ENCODE data around the gene PDE11A. TPM values are rescaled to one million over a fixed set of nuclear protein-coding genes. Genes with fewer than 3 reads are reported as not detected.

PDE11A gene
- total RNA-seq, 1 donor from 2014 or later, result not detected

DNA sequence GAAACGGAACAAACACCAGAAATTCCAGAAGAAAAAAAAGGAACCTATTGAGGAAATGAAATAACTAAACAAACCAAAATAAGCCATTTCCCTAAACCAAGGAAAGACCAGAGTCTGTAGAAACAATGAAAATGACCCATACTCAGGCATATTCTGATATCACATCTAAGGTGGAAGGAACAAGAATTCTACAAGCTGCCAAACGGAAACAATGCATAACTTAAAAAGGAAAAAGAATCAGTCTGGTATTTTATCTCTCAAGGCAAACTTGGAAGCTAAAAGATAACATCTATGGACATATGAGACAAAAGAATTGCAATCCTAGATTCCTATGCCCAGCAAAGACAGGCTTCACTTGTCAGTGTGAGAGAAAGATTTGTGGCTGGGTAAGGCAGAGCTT is 326.2 kb downstream of the PDE11A start:
- intact Hi-C loops (cut with micrococcal nuclease), result no loop called here
- no peaks in the 10 kb centered on the region for H3K4me1 Mint-ChIP-seq
- TF ChIP-seq CTCF (IDR thresholded peaks at IDR 0.05), result no peak
- no peak overlapping the region for H3K27ac Mint-ChIP-seq
- ChIA-PET CTCF (interaction anchor here (1.1 kb wide), 1 partner anchor 10 kb away, joined by 3 read pairs; no protein-coding TSS in a partner anchor), POLR2A (no interaction called here)
- DNase-seq (no peak), ATAC-seq (ENCODE audit: low read depth) (no peak)
- peaks cover 8% of the 10 kb centered on the region for H3K27me3 Mint-ChIP-seq
- no peak overlapping the region for H3K4me3 Mint-ChIP-seq
- no peaks in the 10 kb centered on the region for H3K36me3 Mint-ChIP-seq (ENCODE audit: low read depth)
- H3K9me3 Mint-ChIP-seq, result no peaks in the 10 kb centered on the region

- no peaks in the 10 kb centered on the region for H3K36me3 Mint-ChIP-seq (ENCODE audit: low read depth)
Observed at GRCh38 chr2:177745531-177745930, 327.0 kb downstream of the PDE11A start.

DNA sequence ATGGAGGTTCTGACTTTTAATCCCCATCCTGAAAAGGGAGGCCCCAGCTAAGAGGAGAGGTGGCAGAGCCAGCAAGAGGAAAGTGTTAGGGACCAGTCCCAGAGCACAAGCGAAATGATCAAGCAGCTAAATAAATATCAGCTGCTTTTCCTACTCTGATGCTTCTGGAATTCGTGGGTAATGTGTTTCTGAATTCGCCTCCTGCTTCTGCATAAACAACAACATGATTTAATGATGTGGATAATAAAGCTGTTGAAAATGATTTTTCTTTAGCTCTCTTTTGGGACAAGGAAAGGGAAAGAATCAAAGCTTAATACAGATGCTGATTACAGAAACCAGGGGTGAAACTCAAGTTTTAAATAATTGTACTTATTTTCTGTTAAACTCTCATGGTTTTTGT is 329.7 kb downstream of the PDE11A start:
- no peak for TF ChIP-seq CTCF (IDR thresholded peaks at IDR 0.05)
- H3K9me3 Mint-ChIP-seq, result no peaks in the 10 kb centered on the region
- H3K4me3 Mint-ChIP-seq, result no peak overlapping the region
- H3K4me1 Mint-ChIP-seq, result no peaks in the 10 kb centered on the region
- intact Hi-C loops (cut with micrococcal nuclease), result no loop called here
- DNase-seq, result no peak
- peaks cover 6% of the 10 kb centered on the region for H3K27me3 Mint-ChIP-seq
- ATAC-seq (ENCODE audit: low read depth), result no peak
- POLR2A ChIA-PET, result no interaction called here
- CTCF ChIA-PET, result no interaction called here
- no peak overlapping the region for H3K27ac Mint-ChIP-seq
- no peaks in the 10 kb centered on the region for H3K36me3 Mint-ChIP-seq (ENCODE audit: low read depth)

More at GRCh38 chr2:177745531-177745930, 327.0 kb downstream of the PDE11A start:
- Mint-ChIP-seq H3K4me3 (no peak overlapping the region), H3K4me1 (no peaks in the 10 kb centered on the region), H3K27ac (no peak overlapping the region), H3K27me3 (peaks cover 6% of the 10 kb centered on the region), H3K9me3 (no peaks in the 10 kb centered on the region)
- POLR2A ChIA-PET, result no interaction called here
- no peak for DNase-seq
- no peak for TF ChIP-seq CTCF (IDR thresholded peaks at IDR 0.05)
- intact Hi-C loops (cut with micrococcal nuclease), result no loop called here
- no peak for ATAC-seq (ENCODE audit: low read depth)
- CTCF ChIA-PET, result no interaction called here

DNA sequence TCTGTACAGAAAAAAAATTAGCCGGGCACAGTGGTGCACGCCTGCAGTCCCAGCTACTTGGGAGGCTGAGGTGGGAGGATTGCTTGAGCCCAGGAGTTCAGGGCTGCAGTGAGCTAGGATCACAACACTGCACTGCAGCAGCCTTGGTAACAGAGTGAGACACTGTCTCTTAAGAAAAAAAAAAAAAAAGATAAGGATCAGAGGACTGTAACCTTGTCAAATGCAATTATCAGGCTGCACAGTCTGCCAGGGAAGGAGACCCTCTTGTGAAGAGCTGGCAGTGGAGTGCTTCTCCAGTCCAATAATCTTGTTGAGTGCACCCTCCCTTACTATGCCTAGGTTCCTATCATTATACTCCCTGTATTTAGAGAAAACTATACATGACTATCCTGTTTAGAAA is 330.7 kb downstream of the PDE11A start:
- ChIA-PET CTCF (no interaction called here), POLR2A (no interaction called here)
- Mint-ChIP-seq H3K27me3 (peaks cover 5% of the 10 kb centered on the region), H3K36me3 (ENCODE audit: low read depth) (no peaks in the 10 kb centered on the region), H3K27ac (no peak overlapping the region), H3K4me1 (no peaks in the 10 kb centered on the region), H3K9me3 (no peaks in the 10 kb centered on the region), H3K4me3 (no peak overlapping the region)
- intact Hi-C loops (cut with micrococcal nuclease), result no loop called here
- ATAC-seq (ENCODE audit: low read depth), result no peak
- no peak for TF ChIP-seq CTCF (IDR thresholded peaks at IDR 0.05)
- no peak for DNase-seq

GRCh38 chr2:177740700-177741099 is 331.9 kb downstream of the PDE11A start:
- Mint-ChIP-seq H3K4me1 (no peaks in the 10 kb centered on the region), H3K27me3 (peaks cover 5% of the 10 kb centered on the region), H3K36me3 (ENCODE audit: low read depth) (no peaks in the 10 kb centered on the region), H3K27ac (no peak overlapping the region), H3K4me3 (no peak overlapping the region), H3K9me3 (no peaks in the 10 kb centered on the region)
- no peak for DNase-seq
- POLR2A ChIA-PET, result no interaction called here
- CTCF ChIA-PET, result no interaction called here
- TF ChIP-seq CTCF (IDR thresholded peaks at IDR 0.05), result no peak
- intact Hi-C loops (cut with micrococcal nuclease), result no loop called here
- no peak for ATAC-seq (ENCODE audit: low read depth)
